GM18526 (cell line): Measurements from ENCODE around the gene STARD3NL.

Source experiments
- POLR2A ChIP-seq: IDR thresholded peaks from 3 replicates; pipeline ENCODE4 v1.6.1; 2011; ENCODE audit not compliant: insufficient read length; ENCODE audit errors: extremely low read depth

STARD3NL gene

DNA sequence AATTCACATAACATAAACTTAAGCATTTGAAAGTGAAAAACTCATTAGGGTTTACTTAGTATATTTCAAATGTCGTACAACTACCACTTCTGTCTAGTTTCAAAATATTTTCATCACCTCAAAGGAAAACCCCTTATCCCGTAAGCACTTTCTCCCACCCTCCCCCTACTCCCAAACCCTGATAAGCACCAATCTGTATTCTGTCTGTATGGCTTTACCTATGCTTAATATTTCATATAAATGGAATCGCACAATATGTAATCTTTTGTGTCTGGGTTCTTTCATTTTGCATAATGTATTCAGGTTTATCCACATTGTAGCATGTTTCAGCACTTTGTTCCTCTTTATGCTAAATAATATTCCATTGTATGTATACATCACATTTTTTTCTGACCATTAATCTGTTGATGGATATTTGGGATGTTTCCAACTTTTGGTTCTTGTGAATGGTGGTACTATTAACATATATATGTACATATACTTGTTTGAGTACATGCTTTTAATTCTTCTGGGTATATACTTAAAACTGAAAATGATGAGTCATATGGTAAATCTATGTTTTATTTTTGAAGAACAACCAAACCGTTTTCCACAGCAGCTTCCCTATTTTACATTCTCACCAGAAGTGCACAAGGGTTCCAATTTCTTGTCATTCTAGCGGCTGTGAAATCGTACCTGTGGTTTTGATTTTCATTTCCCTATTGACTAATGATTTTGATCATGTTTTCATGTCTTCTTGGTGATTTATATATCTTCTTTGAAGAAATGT is 6.2 kb upstream of the STARD3NL start:
- no peak for TF ChIP-seq POLR2A

DNA sequence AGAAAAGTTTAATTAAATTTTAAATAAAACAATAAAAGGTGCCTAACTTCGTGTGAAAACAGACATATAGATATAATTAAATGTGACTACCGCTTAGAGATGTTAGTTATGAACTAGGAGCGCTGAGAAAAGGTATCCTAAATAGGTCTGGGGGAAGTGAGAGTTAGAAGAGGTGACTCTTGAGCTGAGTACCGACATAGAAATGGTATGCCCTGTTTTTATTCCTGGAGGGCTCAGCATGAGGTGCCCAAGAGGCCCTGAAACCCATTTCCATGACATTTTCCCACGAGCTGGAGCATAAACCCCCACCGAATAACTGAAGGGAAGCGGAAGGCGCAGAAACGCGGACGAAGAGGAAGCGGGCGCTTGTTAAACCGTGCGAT is 433 bp upstream of the STARD3NL start:
- TF ChIP-seq POLR2A = no peak

DNA sequence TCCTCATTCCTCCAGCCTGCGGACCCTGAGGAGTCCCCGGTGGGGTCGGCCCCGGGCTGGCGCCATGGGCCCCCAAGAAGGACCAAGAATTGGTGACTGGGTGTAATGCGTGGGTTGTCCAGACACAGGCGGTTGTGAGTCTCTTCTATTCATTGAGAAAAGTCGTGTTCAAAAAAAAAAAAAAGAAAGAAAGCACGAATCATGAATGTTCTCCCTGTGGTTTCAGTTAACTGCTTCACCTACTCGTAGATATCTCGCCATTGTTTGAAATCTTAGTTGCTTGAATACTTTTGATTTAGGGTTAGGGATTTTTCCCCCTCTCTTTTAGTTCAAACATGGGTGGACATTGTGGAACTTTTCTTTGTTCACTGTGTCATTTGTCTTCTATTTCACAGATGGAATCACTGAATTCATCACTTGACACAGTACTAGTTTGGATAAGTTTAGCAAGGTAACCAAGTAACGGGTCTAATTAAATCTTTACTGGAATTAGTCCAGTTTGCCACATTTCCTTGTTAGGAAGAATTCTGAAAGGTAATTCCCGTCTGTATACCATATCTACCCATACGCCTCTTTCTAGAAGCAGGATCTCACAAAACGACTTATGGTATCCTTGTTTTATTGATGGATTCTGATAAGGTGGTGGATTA is 775 bp downstream of the STARD3NL start:
- no peak for TF ChIP-seq POLR2A

DNA sequence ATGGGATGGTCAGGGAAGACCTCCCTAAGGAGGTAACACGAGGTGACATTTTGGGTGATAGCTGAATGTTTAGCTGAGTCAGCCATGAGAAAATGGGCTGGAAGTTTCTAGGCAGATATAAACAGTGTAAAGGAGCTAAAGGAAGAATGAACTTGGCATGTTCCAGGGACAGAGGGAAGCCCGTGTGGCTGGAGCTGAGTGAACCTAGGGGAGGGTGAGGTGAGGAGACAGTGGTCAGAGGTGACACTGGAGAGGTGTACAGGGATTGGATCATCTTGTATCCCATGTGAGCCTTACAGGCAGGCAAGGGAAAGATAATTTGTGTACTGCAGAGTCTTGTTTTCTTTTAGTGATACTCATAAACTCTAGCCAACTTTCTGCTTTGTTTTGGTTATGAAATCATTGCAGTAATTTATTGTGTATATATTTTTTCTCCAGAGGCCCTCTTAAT is 1.8 kb downstream of the STARD3NL start:
- no peak for TF ChIP-seq POLR2A

DNA sequence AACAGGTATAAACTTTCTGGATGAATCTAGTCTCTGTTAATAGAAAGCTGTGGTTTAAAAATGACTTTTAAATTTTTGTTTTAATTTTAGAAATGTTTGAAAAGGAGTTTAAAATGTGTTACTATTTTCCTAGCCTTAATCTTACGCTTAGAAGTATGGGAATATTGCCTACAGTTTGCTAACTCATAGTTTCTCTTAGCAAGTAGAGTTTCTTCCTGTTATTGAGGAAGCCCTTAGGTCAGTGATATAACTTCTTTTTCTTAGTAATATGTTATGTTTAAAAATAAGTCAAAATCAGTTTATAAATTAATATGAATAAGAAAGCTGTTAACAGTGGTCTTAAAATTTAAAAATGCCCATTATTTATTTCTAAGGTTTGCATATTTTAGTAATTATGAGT is 3.1 kb downstream of the STARD3NL start:
- no peak for TF ChIP-seq POLR2A

DNA sequence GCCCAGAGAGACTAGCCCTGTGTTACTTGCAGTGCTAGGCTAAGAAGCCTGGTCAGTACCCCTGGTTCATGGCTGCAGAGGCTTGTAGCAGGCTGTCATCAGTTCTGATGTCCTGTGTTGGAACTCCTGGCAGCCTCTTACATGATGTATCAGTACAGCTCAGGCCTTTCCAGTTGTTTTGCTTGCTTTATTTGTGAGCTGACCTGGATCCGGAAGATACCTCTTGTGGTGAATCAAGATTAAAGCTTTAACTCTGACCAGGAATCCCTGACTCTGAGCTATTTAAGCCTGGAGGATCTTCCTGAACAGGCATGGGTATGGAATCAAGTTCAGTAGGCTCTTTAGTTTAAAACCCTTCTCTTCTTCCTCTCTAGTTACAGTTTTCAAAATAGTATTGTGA is 4.4 kb downstream of the STARD3NL start:
- TF ChIP-seq POLR2A = no peak

DNA sequence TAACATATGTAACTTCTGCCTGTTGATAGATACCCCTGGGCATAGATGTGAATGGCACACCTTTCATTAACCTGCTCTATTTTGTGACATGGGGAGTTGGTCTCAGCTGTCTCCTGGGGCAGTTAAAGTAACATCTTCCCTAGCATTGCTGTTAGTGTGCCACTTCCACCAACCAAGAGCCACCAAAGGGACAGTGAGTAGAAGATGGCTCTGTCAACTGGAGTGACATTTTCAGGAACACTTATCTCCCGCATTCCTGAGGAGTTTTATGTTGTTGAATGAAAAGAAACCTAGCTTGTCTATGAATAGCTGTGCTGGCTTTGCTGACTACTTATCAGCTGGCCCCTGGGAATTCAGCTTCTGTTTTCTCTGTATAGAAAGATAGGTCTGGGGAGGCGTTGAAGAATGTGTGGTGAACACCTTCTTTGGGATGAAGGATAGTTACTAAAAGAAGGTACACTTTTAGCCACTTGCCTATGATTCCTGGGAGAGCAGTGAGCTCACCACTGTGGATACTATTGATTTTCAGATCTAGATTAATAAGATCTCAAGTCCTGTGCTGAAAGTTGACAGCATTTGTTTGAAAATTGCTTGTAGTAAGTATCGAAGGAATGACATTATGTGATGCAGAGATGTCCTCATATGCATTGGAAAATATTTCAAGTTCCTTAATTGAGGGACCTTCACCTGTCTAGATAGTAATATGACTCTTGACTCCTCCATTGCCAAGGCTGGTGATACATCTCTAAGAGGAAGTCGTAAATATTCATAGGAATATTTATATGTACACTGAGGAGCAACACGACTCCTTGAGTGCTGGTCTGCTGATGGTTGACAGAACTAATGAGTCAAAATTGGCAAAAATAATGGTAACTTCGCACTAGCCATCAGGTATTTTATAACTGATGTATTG is 7.6 kb downstream of the STARD3NL start:
- no peak for TF ChIP-seq POLR2A

DNA sequence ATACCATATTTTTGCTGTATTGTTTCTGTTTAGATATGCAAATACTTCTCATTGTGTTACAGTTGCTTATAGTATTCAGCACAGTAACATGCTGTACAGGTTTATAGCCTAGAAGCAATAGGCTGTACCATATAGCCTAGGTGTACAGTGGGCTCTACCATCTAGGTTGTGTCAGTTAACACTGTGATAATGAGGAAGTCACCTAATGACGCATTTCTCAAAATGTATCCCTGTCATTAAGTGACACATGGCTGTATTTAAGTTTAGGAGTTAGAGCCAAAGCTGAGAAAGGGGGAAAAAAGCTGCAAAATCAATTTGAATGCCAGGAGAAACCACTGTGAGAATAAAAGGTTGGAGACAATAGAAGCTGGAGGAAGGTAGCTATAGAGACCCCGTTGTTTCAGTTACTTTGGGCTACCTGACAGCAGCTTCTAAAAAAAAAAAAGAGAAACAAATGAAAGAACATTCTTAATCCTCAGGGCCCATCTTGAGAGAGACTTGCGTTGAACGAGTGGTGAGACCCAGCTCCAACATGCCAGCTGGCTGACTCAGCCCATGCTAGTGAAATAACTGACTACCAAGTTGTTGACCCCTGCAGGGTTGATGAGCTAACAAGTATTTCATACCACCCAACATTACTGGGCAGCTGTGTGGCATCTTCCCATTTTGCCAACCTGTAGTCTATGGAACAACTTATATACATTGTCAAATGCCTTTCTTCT is 8.7 kb downstream of the STARD3NL start:
- TF ChIP-seq POLR2A = no peak

DNA sequence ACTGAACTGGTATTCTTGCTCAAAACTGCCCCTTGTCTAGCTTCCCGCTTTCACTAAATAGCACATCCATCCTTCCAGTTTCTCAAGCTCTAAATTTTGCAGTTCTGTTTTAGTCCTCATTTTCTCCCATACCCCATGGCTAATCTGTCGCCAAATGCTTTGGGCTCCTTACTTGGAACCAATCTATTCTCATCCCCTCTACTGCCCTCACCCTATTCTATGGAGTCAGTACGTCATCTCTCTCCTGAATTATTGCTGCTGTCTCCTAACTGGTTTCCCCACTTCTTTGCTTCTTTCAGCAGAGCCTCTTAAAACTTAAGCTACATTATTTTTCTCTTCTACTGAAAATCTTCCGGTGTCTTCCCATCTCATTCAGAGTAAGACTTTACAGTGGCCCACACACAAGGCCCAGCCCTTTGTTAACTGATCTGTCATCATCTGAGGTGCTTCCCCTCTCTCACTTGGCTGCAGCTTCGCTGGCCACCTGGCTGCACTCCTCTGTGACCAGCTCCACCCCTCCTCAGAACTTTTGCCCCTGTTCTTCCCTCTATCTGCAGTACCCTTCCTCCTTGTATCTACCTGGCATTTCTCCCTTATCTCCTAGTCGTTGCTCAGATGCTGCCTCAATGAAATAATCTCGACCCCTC is 9.9 kb downstream of the STARD3NL start:
- no peak for TF ChIP-seq POLR2A

DNA sequence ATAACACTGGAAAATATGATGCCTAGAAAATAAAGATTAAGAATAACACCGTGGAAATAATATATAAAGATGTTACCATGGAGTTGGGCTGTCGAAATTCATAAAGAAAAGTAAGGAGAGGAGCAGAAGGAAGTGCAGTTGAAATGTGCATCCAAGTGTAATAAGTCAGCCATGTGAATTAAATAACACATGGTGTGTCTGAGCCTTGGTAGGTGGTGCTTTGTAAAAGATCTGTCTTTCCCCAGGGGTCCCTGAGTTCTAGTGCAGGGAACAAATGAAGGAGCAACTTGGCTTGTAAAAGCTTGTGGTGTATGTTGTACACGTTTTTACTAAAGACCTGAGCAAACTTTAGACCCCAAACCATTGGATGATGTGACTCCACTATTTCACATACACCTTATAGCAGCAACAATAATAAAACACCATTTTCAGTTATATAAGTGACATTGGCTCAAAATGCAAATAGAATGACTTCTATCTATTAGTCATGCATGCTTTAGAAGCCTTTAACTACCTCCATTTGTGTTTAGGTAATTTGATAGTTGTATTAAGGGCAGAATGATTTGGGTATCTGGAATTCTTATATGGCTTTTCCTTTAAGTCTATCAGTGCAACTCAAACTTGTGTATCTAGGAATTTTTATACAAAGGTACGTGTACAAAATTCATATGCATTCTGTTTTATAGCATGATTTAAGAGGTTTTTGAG is 11.3 kb downstream of the STARD3NL start:
- no peak for TF ChIP-seq POLR2A

DNA sequence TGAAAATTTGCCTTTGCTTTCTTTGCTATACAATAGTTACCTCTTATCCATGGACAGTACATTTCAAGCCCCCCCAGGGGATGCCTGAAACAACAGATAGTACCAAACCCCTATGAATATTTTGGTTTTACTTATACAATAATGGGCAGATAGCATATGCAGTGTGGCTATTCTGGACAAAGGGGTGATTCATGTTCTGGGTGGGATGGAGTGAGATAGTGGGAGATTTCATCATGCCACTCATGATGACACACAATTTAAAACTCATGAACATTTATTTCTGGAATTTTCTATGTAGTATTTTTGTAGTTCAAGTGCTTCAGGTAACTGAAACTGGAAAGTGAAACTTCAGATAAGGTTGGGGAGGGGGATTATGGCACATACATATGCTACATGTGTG is 12.0 kb downstream of the STARD3NL start:
- TF ChIP-seq POLR2A = no peak

DNA sequence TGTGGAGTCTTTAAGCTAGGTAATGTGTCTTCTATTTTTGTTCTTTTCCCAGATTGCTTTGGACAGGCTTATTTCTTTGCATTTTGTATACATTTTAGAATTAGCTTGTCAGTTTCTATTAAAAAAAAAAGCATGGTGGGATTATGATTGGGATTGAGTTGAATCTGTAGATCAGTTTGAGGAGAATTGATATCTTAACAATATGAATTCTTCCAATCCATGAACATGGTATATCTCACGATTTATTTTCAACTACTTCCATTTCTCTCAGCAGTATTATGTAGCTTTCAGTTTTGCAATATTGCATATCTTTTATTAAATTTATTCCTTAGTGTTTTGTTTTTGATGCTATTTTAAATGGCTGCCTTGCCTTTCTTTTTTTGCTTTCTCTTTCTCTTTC is 13.7 kb downstream of the STARD3NL start:
- TF ChIP-seq POLR2A = no peak

DNA sequence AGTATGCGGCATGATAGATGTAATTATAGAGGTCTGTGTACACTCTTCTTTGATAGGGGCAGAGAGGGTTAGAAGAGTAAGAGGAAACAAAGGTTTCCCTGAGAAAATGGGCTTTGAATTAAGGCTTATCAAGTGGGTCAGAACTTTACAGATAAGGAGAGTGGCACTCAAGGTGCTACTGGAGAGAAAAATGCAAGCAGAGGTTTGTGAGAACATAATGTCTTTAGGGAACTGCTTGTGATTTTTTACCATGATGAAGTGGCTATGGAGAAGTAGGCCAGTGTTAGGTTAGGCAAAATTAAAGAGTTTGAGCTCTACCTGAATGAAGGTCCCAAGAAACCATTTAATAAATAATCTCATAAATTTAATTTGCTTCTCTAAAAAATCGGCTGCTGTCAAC is 14.3 kb downstream of the STARD3NL start:
- no peak for TF ChIP-seq POLR2A
